GM19043 (cell line): ENCODE measurements around the gene OPRM1.

Source experiments
- ATAC-seq: cut with Tn5 transposase; IDR thresholded peaks from one replicate; pipeline ENCODE4 v1.9.1; 2021; ENCODE audit warnings: low read depth; ENCODE audit not compliant: unreplicated experiment

The OPRM1 gene

DNA sequence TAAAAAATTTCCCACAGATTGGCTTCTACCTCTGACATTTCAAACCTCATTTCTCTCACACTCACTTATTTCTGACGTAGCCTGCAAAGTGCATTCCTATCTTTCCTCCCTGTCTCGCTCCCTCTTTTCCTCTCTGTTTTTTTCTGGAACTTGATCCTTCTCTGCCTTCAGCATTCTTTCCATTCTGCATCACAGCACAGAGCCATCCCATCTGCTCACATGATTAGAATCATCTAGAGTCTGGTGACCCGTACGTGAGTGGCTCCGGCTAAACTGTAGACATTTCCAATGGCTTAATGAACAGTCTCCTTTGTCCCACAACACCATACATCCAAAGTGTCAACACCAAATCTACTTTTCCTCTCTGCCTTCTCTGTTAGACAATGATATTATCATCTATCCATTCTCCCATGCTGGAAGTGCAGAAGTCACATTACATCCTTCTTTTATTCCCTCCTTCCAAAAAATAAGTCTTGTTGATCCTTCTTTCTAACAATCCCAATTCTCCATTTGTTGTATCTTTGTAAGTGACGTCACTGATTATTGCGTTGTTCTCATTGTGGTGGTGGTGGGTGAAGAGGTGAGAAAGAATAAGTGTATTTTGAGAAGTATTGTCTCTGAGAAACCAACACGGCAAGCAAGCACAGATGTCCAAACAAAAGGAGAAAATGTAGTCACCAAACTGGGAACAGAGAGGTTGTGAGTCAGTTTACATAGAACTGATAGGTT, 41.6 kb downstream of the OPRM1 start:
- no peak for ATAC-seq

DNA sequence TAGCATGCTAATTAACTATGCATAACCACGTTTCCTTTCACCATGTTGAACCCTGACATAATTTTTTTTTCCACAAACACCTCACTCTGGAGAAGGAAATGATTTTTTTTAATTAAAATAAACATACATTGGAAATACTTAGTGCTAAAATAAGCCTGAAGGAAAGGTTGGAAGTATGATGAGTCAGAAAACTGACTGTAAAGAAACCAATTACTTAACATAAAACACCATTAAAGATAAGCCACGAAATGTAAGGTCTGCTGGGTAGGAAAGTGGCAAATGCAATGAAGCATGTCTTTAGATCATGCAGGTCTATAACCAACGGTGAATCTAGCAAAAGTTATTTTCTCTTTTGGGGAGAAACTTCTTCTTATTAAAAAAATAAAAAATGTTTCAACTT, 47.5 kb downstream of the OPRM1 start:
- no peak for ATAC-seq

DNA sequence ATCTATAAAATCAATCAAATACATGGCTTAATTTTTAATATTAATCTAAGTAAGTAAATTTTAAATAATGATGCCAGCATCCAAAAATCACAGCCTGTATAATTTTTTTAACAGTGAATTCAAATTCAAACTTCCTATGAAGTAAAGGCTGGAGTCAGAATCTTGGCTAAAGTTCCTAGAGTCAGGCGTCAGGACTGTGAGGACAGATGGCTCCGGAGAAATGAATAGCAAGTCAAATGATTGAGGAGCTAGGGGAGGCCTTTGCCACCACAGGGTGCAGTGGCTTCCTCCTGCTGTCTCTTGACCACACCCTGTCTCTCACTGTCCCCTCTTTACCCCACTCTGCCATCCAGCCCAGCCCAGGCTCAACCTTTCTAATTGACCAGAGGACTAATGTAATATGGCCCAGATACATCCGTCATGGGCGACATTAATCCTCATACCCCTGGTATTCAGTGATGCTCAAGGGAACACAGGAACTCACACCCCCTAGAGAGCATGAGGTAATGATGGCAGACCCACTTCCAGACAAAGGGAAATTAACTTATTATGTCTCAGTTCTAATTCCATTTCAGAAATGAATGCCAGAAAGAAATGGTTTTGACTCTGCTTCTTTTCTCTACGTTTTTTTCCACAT, 53.4 kb downstream of the OPRM1 start:
- no peak for ATAC-seq

DNA sequence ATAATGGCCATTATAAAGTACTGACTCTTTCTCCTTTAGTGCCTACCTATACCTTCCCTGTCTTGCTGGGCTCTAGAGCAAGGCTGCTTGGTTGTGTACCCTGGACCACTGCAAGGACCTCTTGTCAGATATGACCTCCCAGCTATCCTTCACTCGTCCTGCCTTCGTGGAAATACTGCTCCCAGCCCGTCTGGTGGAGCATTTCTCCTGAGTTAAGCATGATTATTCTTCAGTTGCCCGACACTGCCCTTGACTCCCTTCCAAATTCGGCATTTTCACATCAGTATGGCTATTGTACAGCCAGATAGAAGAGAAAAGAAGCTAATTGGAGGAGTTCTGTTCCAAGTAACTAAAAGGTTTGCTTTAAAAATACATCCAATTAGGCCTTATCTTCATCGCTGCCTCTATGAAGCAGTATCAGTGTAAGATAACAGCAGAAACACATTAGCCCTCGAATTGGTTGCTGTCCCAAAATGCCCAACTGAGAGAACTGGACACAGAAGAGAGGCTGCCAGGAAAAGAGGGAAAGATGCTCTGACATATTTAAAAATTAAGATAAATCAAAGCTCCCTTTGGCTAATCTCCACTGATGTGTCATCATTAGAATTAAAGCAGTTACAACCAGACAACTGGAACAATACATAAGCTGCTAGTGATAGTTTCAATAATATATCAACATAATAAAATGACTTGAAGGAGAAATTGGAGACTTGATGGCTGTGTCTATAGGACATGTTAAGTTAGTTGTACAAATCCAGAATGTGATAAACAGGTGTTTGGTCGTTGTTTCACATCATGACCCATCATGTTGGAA, 54.4 kb downstream of the OPRM1 start:
- ATAC-seq: no peak

DNA sequence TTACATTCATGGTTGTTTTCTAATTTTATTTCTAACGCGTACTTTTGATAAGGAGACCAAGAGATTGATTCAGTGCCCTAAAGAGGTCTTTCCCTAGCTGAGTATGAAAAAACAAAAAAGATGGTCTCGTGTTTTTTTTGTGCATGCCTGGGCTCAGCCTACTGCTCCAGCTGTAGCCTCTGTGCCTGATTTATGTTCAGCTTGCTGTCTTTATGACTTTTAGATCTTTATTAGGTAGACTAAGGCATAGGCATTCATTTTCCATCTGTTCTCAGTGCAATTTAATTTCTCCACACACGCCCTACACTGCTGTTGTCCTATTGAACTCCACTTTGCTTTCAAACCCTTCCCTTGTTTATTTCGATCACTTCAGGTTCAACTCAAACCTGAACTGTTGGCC, 56.5 kb downstream of the OPRM1 start:
- no peak for ATAC-seq

DNA sequence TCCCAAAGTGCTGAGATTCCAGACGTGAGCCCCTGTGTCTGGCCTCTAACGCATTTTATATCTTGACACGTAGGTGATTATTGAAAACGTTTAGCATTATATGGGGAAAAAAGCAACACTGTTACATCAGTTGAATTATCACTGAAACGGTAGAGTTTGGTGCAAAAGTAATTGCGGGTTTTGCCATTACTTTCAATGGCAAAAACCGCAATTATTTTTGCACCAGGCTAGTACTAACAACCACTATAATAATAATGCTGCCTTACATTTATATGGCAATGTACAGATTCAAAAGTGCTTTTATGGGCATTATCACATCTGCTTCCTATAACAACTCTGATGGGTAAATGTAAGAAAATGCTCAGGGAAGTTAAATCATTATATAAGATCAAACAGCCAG, 57.3 kb downstream of the OPRM1 start:
- no peak for ATAC-seq

DNA sequence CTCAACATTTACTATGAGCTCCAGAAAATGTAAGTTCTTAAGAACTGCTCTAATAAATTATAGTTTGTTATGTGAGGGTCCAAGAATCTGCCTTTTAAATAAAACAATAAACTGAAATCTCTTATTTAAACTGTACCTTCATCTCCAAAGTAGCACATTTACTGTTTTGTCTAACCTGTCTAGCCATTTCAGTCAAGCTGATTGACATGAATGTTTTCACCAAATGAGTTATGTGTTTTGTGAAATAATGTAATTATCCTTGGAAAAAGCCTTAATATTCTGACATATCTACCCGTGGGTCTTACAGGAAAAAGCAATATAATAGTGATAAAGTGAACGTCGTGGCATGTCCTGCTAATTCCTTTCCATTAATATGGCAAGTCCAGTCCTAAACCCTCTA, 57.8 kb downstream of the OPRM1 start:
- no peak for ATAC-seq

DNA sequence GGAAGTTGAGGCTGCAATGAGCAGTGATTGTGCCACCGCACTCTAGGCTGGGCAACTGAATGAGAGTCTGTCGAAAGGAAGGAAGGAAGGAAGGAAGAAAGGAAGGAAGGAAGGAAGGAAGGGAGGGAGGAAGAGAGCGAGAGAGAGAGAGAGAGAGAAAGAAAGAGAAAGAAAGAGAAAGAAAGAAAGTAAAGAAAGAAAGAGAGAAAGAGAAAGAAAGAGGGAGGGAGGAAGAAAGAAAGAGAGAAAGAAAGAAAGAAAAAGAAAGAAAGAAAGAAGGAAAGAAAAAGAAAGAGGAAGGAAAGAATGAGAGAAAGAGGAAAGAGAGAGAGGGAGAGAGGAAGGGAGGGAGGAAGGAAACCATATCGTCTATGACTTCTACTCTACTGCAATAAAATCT, 60.2 kb downstream of the OPRM1 start:
- ATAC-seq: no peak

DNA sequence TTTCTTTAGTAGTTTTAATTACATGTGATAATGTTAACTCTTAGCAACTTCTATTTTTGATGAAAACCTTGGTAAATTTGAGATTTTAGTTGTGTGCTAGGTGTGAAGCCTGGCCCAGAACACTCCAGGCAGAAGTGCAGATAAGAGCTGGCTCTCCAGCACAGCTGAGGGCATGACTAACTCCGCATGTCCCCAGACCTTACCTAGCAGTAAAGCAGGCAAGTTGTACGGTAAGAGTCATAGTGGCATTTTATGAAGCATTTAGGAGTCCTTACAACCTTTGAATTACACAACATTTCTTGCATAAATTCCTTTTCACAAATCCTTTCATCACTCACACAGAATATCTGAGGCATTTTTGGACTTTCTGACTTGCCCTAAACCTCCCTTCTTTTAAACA, 67.2 kb downstream of the OPRM1 start:
- no peak for ATAC-seq

DNA sequence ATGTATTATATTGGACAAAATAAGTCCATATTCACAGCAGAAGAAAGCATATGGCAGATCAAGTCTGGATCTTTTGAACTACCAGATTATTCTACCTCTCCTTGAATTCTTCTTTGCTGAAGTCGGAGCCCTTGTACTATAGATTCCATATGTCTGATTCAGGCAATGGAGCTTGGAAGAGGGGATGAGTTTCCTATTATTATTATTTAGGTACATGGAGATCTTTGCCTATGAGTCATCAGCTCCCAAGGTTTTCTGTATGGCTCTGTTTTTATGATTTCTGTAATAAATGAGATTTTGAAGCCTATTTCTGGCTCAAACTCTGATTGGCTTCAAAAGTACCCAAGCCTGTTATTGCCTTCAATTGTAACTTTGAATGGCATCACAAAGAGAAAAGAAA, 72.0 kb downstream of the OPRM1 start:
- no peak for ATAC-seq

DNA sequence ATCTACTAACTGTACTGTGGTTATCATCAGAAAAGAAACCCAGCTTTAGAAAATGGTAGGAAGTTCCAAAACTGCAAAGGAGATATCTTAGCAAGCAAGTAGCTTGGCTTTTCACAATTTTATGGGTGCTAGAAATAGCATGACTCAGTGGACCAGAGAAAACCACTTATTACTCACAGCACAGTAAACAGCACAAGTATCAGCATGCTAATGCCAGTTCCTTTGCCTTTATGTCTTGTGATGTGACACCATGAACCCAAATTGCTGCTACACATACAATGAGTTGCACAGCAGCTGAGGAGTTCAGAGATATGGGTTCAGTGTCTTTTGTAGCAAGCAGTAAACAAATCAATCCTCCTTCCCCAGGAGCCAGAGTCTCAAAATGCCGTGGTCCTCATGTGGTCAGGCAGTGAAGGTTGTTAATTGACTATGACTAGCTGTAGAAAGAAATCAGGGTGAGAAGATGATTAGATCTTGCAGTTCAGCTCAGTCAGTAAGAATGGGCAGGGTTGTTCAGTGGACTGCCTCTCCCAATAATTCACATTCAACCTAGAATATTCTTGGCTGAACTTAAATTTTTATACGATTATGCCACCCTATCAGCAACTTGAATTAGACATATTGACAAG, 73.3 kb downstream of the OPRM1 start:
- ATAC-seq: no peak

DNA sequence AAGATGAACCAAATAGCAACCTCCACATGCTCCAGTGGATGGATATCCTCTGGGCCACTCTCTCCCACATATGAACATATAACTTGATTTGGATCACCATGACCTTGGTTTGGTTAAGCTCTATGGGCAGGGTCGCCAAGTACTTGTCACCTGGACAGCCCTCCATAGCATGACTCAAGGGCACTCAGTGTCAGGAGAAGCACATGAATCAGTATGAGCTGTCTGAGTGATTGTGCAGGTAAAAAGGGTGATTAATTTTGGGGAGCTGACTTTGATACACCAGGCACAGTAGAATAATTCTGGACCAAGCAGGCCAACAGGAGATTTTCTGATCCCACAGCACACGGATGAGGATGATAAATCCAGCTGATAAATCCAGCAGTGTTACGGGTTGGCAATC, 74.4 kb downstream of the OPRM1 start:
- ATAC-seq: no peak

DNA sequence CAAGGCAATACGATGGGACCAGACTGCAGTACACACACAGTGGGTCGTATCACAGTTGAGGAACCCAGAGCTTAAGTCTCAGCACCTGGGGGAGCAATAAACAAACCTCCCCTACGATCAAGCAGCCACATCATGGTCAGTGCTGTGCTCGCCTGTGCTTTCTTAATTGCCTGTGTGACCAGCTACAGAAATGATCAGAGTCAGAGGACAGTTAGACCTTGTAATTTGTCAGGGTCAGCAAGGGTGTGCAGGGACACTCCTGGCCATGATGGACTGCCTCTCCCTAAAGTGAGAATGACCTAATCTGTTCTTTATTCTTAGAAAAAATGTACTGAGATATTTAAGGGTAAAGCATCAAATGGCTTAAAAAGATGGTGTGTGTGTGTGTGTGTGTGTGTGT, 78.4 kb downstream of the OPRM1 start:
- no peak for ATAC-seq

DNA sequence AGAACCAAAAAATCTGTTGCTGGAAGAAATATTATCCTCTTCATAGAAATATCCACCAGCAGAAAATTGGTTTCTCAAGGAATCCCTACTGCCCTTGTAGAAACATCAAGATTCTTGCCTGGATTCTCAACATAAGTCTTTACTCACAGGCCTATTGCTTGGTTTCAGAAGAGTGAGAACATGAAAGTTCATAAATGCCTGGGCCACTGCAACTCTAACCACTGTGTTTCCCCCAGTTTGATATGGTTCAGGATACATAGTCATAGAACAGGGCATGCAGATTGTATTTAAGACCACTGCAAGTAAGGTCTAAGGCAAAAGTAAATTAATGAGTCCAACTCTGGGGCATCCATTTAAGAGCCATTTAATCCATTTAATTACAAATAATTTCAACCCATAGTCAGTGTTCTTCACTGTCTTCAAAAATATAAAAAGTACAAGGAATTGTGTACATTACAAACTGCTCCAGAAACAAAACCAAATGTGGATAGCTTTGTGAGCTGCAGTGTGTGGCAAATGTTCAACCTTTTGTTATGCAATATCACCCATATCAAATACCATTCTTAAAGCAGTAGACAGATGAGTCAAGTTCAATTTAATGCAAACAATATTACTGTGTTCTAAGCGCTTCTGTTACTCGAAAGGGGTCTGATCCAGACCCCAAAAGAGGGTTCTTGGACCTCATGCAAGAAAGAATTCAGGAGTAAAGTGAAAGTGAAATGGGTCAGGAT, 83.3 kb downstream of the OPRM1 start:
- ATAC-seq: no peak

DNA sequence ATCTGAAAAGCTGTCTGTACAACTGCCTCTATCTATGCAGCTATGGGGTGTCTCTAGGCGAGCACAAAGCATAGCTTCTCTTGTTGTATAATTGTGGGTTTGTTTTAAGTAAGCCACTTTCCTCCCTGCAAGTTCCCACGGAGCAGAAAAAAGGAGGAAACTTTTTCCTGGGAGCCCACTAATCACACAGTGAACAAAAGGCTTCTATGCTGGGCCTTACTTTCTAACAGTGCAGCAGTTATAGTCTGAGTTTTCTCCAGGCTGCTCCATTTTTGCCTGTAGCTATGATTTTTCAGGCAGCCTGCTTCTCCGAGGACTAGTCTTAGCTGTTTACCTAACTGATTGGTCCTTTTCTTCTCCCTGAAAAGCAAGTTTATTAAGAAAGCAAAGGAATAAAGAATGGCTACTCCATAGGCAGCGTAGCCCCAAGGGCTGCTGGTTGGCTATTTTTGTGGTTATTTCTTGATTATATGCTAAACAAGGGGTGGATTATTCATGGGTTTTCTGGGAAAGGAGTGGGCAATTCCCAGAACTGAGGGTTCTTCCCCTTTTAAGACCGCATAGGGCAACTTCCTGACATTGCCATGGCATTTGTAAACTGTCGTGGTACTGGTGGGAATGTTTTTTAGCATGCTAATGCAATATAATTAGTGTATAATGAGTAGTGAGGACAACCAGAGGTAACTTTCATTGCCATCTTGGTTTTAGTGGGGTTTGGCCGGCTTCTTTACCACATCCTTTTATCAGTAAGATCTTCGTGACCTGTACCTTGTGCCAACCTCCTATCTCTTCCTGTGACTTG, 84.3 kb downstream of the OPRM1 start:
- no peak for ATAC-seq

DNA sequence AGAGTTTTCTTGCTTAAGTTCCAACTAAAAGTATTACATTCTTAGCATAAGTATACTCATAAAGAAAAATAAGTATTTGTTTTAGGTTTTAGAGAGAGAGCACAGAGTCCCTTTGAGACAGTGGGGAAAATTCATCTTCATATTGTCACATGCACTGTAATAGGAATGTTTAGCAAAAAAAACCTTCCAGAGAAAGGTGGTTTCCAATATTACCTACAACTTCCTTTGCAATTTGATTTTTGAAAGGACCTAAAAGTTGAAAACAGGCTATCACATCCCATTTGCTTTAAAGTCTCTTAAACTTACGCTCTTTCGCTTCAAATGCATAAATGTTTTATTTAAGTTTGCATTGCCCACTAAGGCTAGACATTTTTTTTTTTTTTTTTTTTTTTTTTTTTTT, 86.4 kb downstream of the OPRM1 start:
- ATAC-seq: no peak

DNA sequence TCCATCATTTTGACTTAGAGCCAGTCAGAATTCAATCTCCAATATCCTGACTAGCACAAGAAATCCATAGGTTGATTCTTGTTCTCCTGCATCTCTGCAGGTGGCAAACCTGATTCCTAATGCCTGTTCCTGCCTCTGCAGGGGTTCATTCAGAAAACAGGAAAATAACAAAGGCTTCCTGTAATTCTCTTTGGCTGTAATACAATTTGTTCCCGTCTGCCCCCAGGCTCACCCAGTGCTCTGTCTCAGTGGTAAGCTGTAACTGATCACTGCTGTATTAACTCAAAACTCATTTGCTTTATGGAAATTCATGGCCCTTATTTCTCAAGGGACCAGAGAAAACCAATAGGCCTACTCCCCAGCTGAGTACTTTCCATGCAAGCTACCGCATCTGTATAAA, 88.6 kb downstream of the OPRM1 start:
- no peak for ATAC-seq

DNA sequence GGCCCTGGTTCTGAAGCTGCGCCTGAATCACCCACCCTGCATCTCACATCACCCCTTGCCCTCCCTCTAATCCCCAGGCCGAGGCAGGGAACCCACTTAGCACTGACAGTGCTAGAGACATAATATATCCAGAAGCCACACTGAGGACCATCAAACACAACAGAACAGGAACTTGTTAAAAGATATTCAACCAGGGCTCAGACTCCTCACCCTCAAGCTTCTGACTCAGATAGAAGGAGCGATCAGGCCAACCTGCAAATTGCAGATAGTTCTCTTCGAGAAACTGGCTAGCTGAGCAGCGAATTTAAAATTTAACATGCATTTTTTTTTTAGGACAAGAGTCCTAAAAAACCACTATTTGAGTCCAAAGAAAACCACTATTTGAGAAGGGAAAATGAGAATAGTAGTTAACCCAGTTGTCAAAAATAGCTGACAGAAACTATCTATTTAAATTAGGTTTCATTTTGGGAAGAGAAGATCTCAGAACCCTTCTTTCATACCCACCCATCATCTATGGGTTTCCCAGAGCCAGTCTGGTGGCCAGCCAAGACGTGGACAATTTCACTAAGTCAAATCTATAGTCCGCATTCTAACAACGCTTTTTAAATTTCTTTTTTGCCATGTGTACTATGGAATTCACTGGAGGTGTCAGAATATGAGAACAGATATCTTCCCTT, 95.6 kb downstream of the OPRM1 start:
- ATAC-seq: no peak

DNA sequence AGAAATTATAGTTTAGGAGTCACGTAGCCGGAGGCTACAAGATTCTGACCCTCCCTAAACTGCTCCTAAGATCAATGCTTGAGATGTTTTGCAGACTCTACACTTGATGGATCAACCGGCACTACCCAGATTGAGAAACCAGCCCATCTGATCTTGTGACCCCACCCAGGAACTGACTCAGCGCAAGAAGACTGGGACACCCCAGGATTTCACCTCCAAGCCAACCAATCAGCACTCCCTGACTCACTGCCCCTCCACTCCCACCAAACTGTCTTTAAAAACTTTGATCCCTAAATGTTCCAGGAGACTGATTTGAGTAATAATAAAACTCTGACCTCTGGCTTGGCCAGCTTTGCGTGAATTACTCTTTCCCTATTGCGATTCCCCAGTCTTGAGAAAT, 99.8 kb downstream of the OPRM1 start:
- ATAC-seq: no peak
